K562 (cell line): ENCODE data around the gene SPEG. TPM values are rescaled to one million over a fixed set of nuclear protein-coding genes. Genes with fewer than 3 reads are reported as not detected.

Experiments used
- ATAC-seq: fragments of 200-7000 bp; cut with Tn5 transposase; 3 replicates; pipeline ENCODE4 v1.9.1; 2020; ENCODE audit warnings: moderate library complexity
- BruUV-seq: library from RNA; stranded (reverse); fragments of 400-500 nt; replicated peaks from 2 replicates; lab custom pipeline; 2021; lab: Mats Ljungman, UMichigan
- CTCF ChIA-PET: fragments of 300-600 bp; formaldehyde crosslinking; extraction: SDS; loops from one replicate; lab custom pipeline; 2021; ENCODE audit warnings: low intra/inter-chr PET ratio; lab: Yijun Ruan, JAX
- POLR2A ChIA-PET: fragments of 300-600, 350-650 bp; sonication (Branson Sonifier 250); formaldehyde crosslinking; extraction: SDS; loops from one replicate; lab custom pipeline; 2021; ENCODE audit warnings: antibody characterized with exemption, inconsistent platforms; lab: Yijun Ruan, JAX
- DNase-seq, 4 experiments: peaks; one replicate each; pipeline versions ENCODE4 v3.0.0 to v3.0.0-alpha.2; 2011 to 2018; ENCODE audit warnings: low spot score in 3 of 4, mixed read lengths in 3 of 4; ENCODE audit errors: extremely low read depth in 1 of 4
- FAIRE-seq: peaks from 2 replicates; lab custom pipeline; 2011; peaks lifted over from hg19 to GRCh38; lab: Jason Lieb, UNC
- H2AFZ ChIP-seq: 2 replicates; pipeline ENCODE4 v1.6.0; 2011; ENCODE audit warnings: low read depth, low read length, control low read depth, inconsistent platforms
- H3K27ac ChIP-seq: fragments of 200-600 bp; 3 replicates; pipeline ENCODE4 v1.8.0; 2011; ENCODE audit warnings: low read depth, mild to moderate bottlenecking, control low read depth, inconsistent platforms, low read length, moderate library complexity, mixed read lengths; ENCODE audit errors: extremely low read depth
- H3K27me3 ChIP-seq, 2 experiments: fragments of 300-600 bp in 1 of 2; 2 replicates in 1 of 2; 3 replicates in 1 of 2; pipeline versions ENCODE4 v1.6.0 to v1.8.0; 2011; ENCODE audit warnings: inconsistent platforms in 2 of 2, low read length in 2 of 2, mild to moderate bottlenecking in 1 of 2, mixed read lengths in 1 of 2, moderate library complexity in 1 of 2; ENCODE audit not compliant: control insufficient read depth in 2 of 2, insufficient read depth in 2 of 2
- H3K36me3 ChIP-seq: fragments of 300-600 bp; 3 replicates; pipeline ENCODE4 v1.8.0; 2011; ENCODE audit warnings: mild to moderate bottlenecking, low read length, inconsistent platforms; ENCODE audit not compliant: control insufficient read depth, insufficient read depth
- H3K4me1 ChIP-seq, 2 experiments: fragments of 200-600 bp in 1 of 2; replicated peaks in 1 of 2; 2 replicates in 1 of 2; 3 replicates in 1 of 2; pipeline versions ENCODE4 v1.5.1 to v1.8.0; 2011; ENCODE audit warnings: inconsistent platforms in 2 of 2, low read length in 2 of 2, mild to moderate bottlenecking in 1 of 2, mixed read lengths in 1 of 2, moderate library complexity in 1 of 2; ENCODE audit not compliant: control insufficient read depth in 2 of 2, insufficient read depth in 2 of 2
- H3K4me2 ChIP-seq: 2 replicates; pipeline ENCODE4 v1.6.1; 2011; ENCODE audit warnings: low read length, control low read depth, inconsistent platforms, mixed read lengths; ENCODE audit not compliant: insufficient read depth
- H3K4me3 ChIP-seq: fragments of 200-600 bp; sonication (generic), shearing (Covaris generic); 2 replicates; pipeline ENCODE4 v1.5.1; 2016; ENCODE audit warnings: control low read depth, inconsistent platforms
- H3K79me2 ChIP-seq: fragments of 200-600 bp; 3 replicates; pipeline ENCODE4 v1.8.0; 2011; ENCODE audit warnings: low read length, inconsistent platforms; ENCODE audit not compliant: control insufficient read depth, insufficient read depth
- H3K9ac ChIP-seq, 2 experiments: 2 replicates each; pipeline versions ENCODE4 v1.6.0 to v1.6.1; 2011; ENCODE audit warnings: low read depth in 2 of 2, low read length in 2 of 2, control low read depth in 1 of 2, inconsistent platforms in 1 of 2, mild to moderate bottlenecking in 1 of 2, mixed read lengths in 1 of 2; ENCODE audit not compliant: insufficient read depth in 1 of 2
- H3K9me1 ChIP-seq: one replicate; pipeline ENCODE4 v1.6.0; 2011; ENCODE audit warnings: inconsistent platforms, mild to moderate bottlenecking, low read length, moderate library complexity; ENCODE audit not compliant: control insufficient read depth, insufficient read depth
- H3K9me3 ChIP-seq: replicated peaks from 2 replicates; pipeline ENCODE4 v1.5.1; 2011; ENCODE audit warnings: low read depth, low read length, inconsistent platforms; ENCODE audit not compliant: control insufficient read depth, insufficient read depth
- H4K20me1 ChIP-seq: replicated peaks from 2 replicates; pipeline ENCODE4 v1.6.1; 2011; ENCODE audit warnings: low read length, inconsistent platforms, mixed read lengths; ENCODE audit not compliant: control insufficient read depth, insufficient read depth
- RFX1 ChIP-seq: fragments of 450-650 bp; IDR thresholded peaks from 2 replicates; pipeline ENCODE4 v1.6.1; 2016; ENCODE audit warnings: mild to moderate bottlenecking, moderate library complexity
- SPI1 ChIP-seq: IDR thresholded peaks from 2 replicates; pipeline ENCODE4 v1.6.1; 2011; ENCODE audit warnings: low read depth, low read length, control low read depth, borderline replicate concordance
- WGBS: fragments of 100-300 bp; shearing (Covaris generic); methylation state at CpG from one replicate; pipeline ENCODE4 v1.1.6; 2016; ENCODE audit warnings: low coverage, mixed read lengths; ENCODE audit not compliant: insufficient coverage; ENCODE audit errors: missing lambda C conversion rate; 5-methylcytosine and 5-hydroxymethylcytosine counted together
- in situ Hi-C: fragments of 300-500 bp; cut with MboI; formaldehyde crosslinking; loops from 4 replicates; pipeline ENCODE4 v1.15.0; 2018; ENCODE audit warnings: inconsistent platforms, mixed read lengths
- intact Hi-C: fragments of 100-400 bp; cut with micrococcal nuclease; formaldehyde crosslinking; loops from 2 replicates; pipeline ENCODE4 v1.14.2; 2022
- polyA plus RNA-seq, 8 experiments: library from polyadenylated mRNA; depleted of rRNA in 4 of 8; stranded (reverse) in 5 of 8; unstranded in 3 of 8; fragments of >200 nt; fragmentation: Nextera tagmentation in 2 of 8; fragmentation: Illumina TruSeq in 1 of 8; extraction: Ambion mirVana in 2 of 8; extraction: Trizol in 1 of 8; gene quantifications; 2 replicates each; pipeline versions ENCODE4 v1.2.1 to v1.2.3, GENCODE V29; 2011 to 2014; ENCODE audit warnings: inconsistent platforms in 1 of 8, missing spikeins in 1 of 8
- total RNA-seq, 7 experiments: library from RNA; depleted of rRNA in 6 of 7; stranded (reverse); fragments of >200 nt in 6 of 7; fragmentation: Illumina TruSeq in 2 of 7; extraction: Trizol in 2 of 7; gene quantifications; 2 replicates each; pipeline versions ENCODE4 v1.2.1 to v1.2.3, GENCODE V29; 2011 to 2021; ENCODE audit warnings: low replicate concordance in 1 of 7
- TF ChIP-seq, protein P1 (sequence below), 2 experiments: IDR thresholded peaks in 1 of 2; conservative IDR thresholded peaks in 1 of 2; 2 replicates each; pipeline ENCODE4 v1.6.1; 2016; ENCODE audit warnings: low read depth in 2 of 2, mild to moderate bottlenecking in 1 of 2, missing compliant biosample characterization in 1 of 2, missing genetic modification characterization in 1 of 2, moderate library complexity in 1 of 2

SPEG gene
- total and polyA plus RNA-seq, 9 of the 15 experiments (the other 6 are each of a cell fraction or from before 2014, with no cell fraction given), result 0.49 to 8.7 (median 3.0) TPM

- TF ChIP-seq, protein P1, sequence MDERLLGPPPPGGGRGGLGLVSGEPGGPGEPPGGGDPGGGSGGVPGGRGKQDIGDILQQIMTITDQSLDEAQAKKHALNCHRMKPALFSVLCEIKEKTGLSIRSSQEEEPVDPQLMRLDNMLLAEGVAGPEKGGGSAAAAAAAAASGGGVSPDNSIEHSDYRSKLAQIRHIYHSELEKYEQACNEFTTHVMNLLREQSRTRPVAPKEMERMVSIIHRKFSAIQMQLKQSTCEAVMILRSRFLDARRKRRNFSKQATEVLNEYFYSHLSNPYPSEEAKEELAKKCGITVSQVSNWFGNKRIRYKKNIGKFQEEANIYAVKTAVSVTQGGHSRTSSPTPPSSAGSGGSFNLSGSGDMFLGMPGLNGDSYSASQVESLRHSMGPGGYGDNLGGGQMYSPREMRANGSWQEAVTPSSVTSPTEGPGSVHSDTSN (CRISPR knock-in tag; IDR thresholded peaks at IDR 0.05; ENCODE audit: low read depth), result no peak
- TF ChIP-seq, protein P1 (tag; conservative IDR thresholded peaks at IDR 0.05; ENCODE audit: low read depth), result no peak
- 0 out of 2 replicates have a peak, but pooled peaks have one; percentile 29 for TF ChIP-seq SPI1
- TF ChIP-seq RFX1, result peak; percentile 85
- TF ChIP-seq, all 486 proteins: peak for 2
- FAIRE-seq (no peak), DNase-seq (no peak), ATAC-seq (no peak)
- CTCF ChIA-PET, result no interaction called here
- in situ Hi-C loops, result no loop called here
- no peak overlapping the region for H3K27ac ChIP-seq
- no peaks in the 10 kb centered on the region for H3K79me2 ChIP-seq
- H3K4me1 ChIP-seq, result peaks cover 5 to 43% of the 10 kb centered on the region in 2 experiments; a peak in 4 of 5 replicates
- no peaks in the 10 kb centered on the region for H3K9me1 ChIP-seq
- H3K27me3 ChIP-seq, result no peaks in the 10 kb centered on the region
- no peak overlapping the region for H3K4me2 ChIP-seq
- no peaks in the 10 kb centered on the region for H3K36me3 ChIP-seq
- POLR2A ChIA-PET, result interaction anchor here (1.4 kb wide), 1 partner anchor 95 kb away, joined by 4 read pairs; no protein-coding TSS in a partner anchor
- H2AFZ ChIP-seq, result no peak overlapping the region
- H3K9ac ChIP-seq, result no peak overlapping the region
- 7% methylated on average over 2 of the region's 6 CpGs for WGBS
- BruUV-seq, result no TSS peak
- intact Hi-C loops, result no loop called here
- no peak overlapping the region for H3K4me3 ChIP-seq
- H3K9me3 ChIP-seq, result no peaks in the 10 kb centered on the region
- no peaks in the 10 kb centered on the region for H4K20me1 ChIP-seq
These were observed 11.5 kb downstream of the SPEG start for GRCh38 chr2:219446101-219446504.
